Aorta (tissue), 5 donors: Measurements from ENCODE around the gene GMCL2. TPM values are rescaled to one million over a fixed set of nuclear protein-coding genes. Genes with fewer than 3 reads are reported as not detected.

Source experiments
- ATAC-seq: fragments of 200-7000 bp; cut with Tn5 transposase; one replicate; pipeline ENCODE4 v1.9.1; 2022; ENCODE audit warnings: moderate library complexity; ENCODE audit not compliant: low FRiP score
- DNase-seq, 2 donors: peaks; one replicate each; pipeline ENCODE4 v3.0.0-alpha.2; 2020
- H3K27ac ChIP-seq, 2 donors: one replicate each; pipeline ENCODE4 v1.5.1; 2013; ENCODE audit warnings: low read length in 2 of 2, mild to moderate bottlenecking in 2 of 2, moderate library complexity in 2 of 2, control low read depth in 1 of 2, inconsistent platforms in 1 of 2, low read depth in 1 of 2
- H3K27me3 ChIP-seq, 2 donors: one replicate each; pipeline ENCODE4 v1.6.1; 2013; ENCODE audit warnings: control low read depth in 1 of 2, low read length in 1 of 2, mild to moderate bottlenecking in 1 of 2, moderate library complexity in 1 of 2; ENCODE audit not compliant: insufficient read depth in 2 of 2, control insufficient read depth in 1 of 2
- H3K36me3 ChIP-seq, 2 donors: one replicate each; pipeline ENCODE4 v1.6.1; 2013; ENCODE audit warnings: control low read depth in 1 of 2, low read length in 1 of 2, mild to moderate bottlenecking in 1 of 2; ENCODE audit not compliant: insufficient read depth in 2 of 2, control insufficient read depth in 1 of 2
- H3K4me1 ChIP-seq, 2 donors: one replicate each; pipeline ENCODE4 v1.6.1; 2013; ENCODE audit warnings: low read length in 2 of 2, control low read depth in 1 of 2, mild to moderate bottlenecking in 1 of 2, moderate library complexity in 1 of 2; ENCODE audit not compliant: insufficient read depth in 2 of 2, control insufficient read depth in 1 of 2
- H3K4me3 ChIP-seq, 2 donors: one replicate each; pipeline ENCODE4 v1.5.1; 2013; ENCODE audit warnings: low read length in 2 of 2, control low read depth in 1 of 2, mild to moderate bottlenecking in 1 of 2
- H3K9me3 ChIP-seq: one replicate; pipeline ENCODE4 v1.6.1; 2013; ENCODE audit warnings: mild to moderate bottlenecking, low read length; ENCODE audit not compliant: control insufficient read depth
- WGBS, 2 donors: extraction: QIAGEN DNeasy Blood & Tissue Kit; methylation state at CpG; one replicate each; pipeline ENCODE4 v1.1.7; 2013; 5-methylcytosine and 5-hydroxymethylcytosine counted together
- intact Hi-C, 2 donors: fragments of 100-400 bp; cut with DNase I; formaldehyde crosslinking; loops; one replicate each; pipeline versions ENCODE4 v1.14.2 to v1.15.0; 2022
- polyA plus RNA-seq, 2 donors: library from polyadenylated mRNA; stranded (reverse); fragments of 200-250 nt; gene quantifications; one replicate each; pipeline ENCODE4 v1.2.3, GENCODE V29; 2013
- total RNA-seq, 2 donors: library from RNA; stranded (reverse); fragmentation: NEBNext Ultra II Directional; extraction: Animal tissue kit (Norgen Biotek cat#: 25700); gene quantifications; one replicate each; pipeline ENCODE4 v1.2.1, GENCODE V29; 2021
- donor health status: healthy with polysubstance abuse.
- donor health status: Bipolar disorder and iron deficiency.
- donor health status: DM: no; HTN: no; CAD: no.
- donor health status: DM: no; HTN: no; CAD: no.
- donor health status: DM: yes; HTN: yes; CAD: no.

GMCL2 gene
- total and polyA plus RNA-seq, 4 donors: not detected

- Histone ChIP-seq H3K27me3 (no peaks in the 10 kb centered on the region), H3K4me3 (no peak overlapping the region), H3K27ac (no peak overlapping the region), H3K4me1 (no peaks in the 10 kb centered on the region), H3K9me3 (no peaks in the 10 kb centered on the region), H3K36me3 (peaks cover 0 to 2% of the 10 kb centered on the region in 2 donors)
- intact Hi-C loops: loop anchor here in 1 of 2 donors (5.0 kb wide), 1 partner anchor 56 kb away; no protein-coding TSS in a partner anchor
- WGBS, 2 donors: 48 to 58% methylated on average over 11 of the region's 11 CpGs
- peak in 1 of 2 donors; percentile 50 for DNase-seq
- no peak for ATAC-seq
Observed at GRCh38 chr5:178150977-178151734, 36.0 kb downstream of the GMCL2 start.

GRCh38 chr5:178149199-178149932, 37.8 kb downstream of the GMCL2 start:
- H3K36me3 ChIP-seq: peaks cover 0 to 2% of the 10 kb centered on the region in 2 donors
- ATAC-seq: no peak
- intact Hi-C loops: no loop called here

GRCh38 chr5:178147406-178147805, 39.8 kb downstream of the GMCL2 start:
- no peaks in the 10 kb centered on the region for H3K9me3 ChIP-seq
- 89 to 90% methylated on average over 15 of the region's 15 CpGs for WGBS, 2 donors
- H3K36me3 ChIP-seq: peaks cover 0 to 8% of the 10 kb centered on the region in 2 donors
- H3K4me1 ChIP-seq: no peaks in the 10 kb centered on the region
- H3K4me3 ChIP-seq: no peak overlapping the region
- intact Hi-C loops: no loop called here
- no peak overlapping the region for H3K27ac ChIP-seq
- ATAC-seq: no peak
- H3K27me3 ChIP-seq: no peaks in the 10 kb centered on the region
- DNase-seq: peak in 1 of 2 donors; percentile 64

More at GRCh38 chr5:178149199-178149932, 37.8 kb downstream of the GMCL2 start:
- H3K4me3 ChIP-seq: no peak overlapping the region
- WGBS, 2 donors: 69 to 74% methylated on average over 11 of the region's 11 CpGs
- no peak overlapping the region for H3K27ac ChIP-seq
- no peaks in the 10 kb centered on the region for H3K27me3 ChIP-seq
- peak in 1 of 2 donors; percentile 64 for DNase-seq
- no peaks in the 10 kb centered on the region for H3K9me3 ChIP-seq
- no peaks in the 10 kb centered on the region for H3K4me1 ChIP-seq

- intact Hi-C loops: no loop called here
- Histone ChIP-seq H3K4me3 (no peak overlapping the region), H3K36me3 (peaks cover 0 to 8% of the 10 kb centered on the region in 2 donors), H3K27me3 (no peaks in the 10 kb centered on the region), H3K27ac (no peak overlapping the region), H3K9me3 (no peaks in the 10 kb centered on the region), H3K4me1 (no peaks in the 10 kb centered on the region)
- DNase-seq (peak in 1 of 2 donors; percentile 82), ATAC-seq (no peak)
- 61 to 63% methylated on average over 14 of the region's 14 CpGs for WGBS, 2 donors
Observed at GRCh38 chr5:178145965-178146820, 41.0 kb downstream of the GMCL2 start.

GRCh38 chr5:178143901-178144300, 43.3 kb downstream of the GMCL2 start:
- H3K4me1 ChIP-seq: no peaks in the 10 kb centered on the region
- intact Hi-C loops: no loop called here
- DNase-seq: no peak
- 59 to 62% methylated on average over 10 of the region's 10 CpGs for WGBS, 2 donors
- ATAC-seq: no peak
- H3K27me3 ChIP-seq: no peaks in the 10 kb centered on the region
- H3K4me3 ChIP-seq: no peak overlapping the region
- no peaks in the 10 kb centered on the region for H3K9me3 ChIP-seq
- no peak overlapping the region for H3K27ac ChIP-seq
- H3K36me3 ChIP-seq: peaks cover 0 to 6% of the 10 kb centered on the region in 2 donors

GRCh38 chr5:178143246-178143645, 43.9 kb downstream of the GMCL2 start:
- H3K27ac ChIP-seq: no peak overlapping the region
- H3K36me3 ChIP-seq: peaks cover 0 to 6% of the 10 kb centered on the region in 2 donors
- no peaks in the 10 kb centered on the region for H3K4me1 ChIP-seq
- no peak overlapping the region for H3K4me3 ChIP-seq
- intact Hi-C loops: no loop called here
- DNase-seq: no peak
- H3K9me3 ChIP-seq: no peaks in the 10 kb centered on the region
- WGBS, 2 donors: 82 to 84% methylated on average over 6 of the region's 6 CpGs
- no peak for ATAC-seq
- H3K27me3 ChIP-seq: no peaks in the 10 kb centered on the region

- Histone ChIP-seq H3K27ac (no peak overlapping the region), H3K36me3 (peaks cover 0 to 6% of the 10 kb centered on the region in 2 donors), H3K27me3 (no peaks in the 10 kb centered on the region), H3K9me3 (no peaks in the 10 kb centered on the region), H3K4me1 (no peaks in the 10 kb centered on the region), H3K4me3 (no peak overlapping the region)
- intact Hi-C loops: no loop called here
- ATAC-seq: no peak
- DNase-seq: no peak
- WGBS, 2 donors: 90 to 94% methylated on average over 20 of the region's 20 CpGs
Observed at GRCh38 chr5:178142642-178143041, 44.5 kb downstream of the GMCL2 start.

GRCh38 chr5:178141550-178141949, 45.6 kb downstream of the GMCL2 start:
- 94 to 96% methylated on average over 4 of the region's 4 CpGs for WGBS, 2 donors
- H3K27me3 ChIP-seq: no peaks in the 10 kb centered on the region
- H3K4me1 ChIP-seq: no peaks in the 10 kb centered on the region
- H3K36me3 ChIP-seq: peaks cover 0 to 6% of the 10 kb centered on the region in 2 donors
- DNase-seq (no peak), ATAC-seq (no peak)
- no peak overlapping the region for H3K27ac ChIP-seq
- intact Hi-C loops: no loop called here
- no peak overlapping the region for H3K4me3 ChIP-seq
- H3K9me3 ChIP-seq: no peaks in the 10 kb centered on the region
